HG03064 (cell line): ENCODE measurements around the gene NR3C1.

Experiments used
- ATAC-seq: cut with Tn5 transposase; IDR thresholded peaks from one replicate; pipeline ENCODE4 v1.9.1; 2021; ENCODE audit warnings: low read depth; ENCODE audit not compliant: unreplicated experiment

NR3C1 gene

GRCh38 chr5:143243103-143243502 lies 160.4 kb downstream of the NR3C1 start:
- no peak for ATAC-seq

- no peak for ATAC-seq
Measured at GRCh38 chr5:143241892-143242291, 161.6 kb downstream of the NR3C1 start.

- ATAC-seq, result no peak
Measured at GRCh38 chr5:143239882-143240518, 163.5 kb downstream of the NR3C1 start.

- no peak for ATAC-seq
Measured at GRCh38 chr5:143238620-143239019, 164.9 kb downstream of the NR3C1 start.

GRCh38 chr5:143237664-143238063 lies 165.8 kb downstream of the NR3C1 start:
- ATAC-seq, result no peak

GRCh38 chr5:143236682-143237081 lies 166.8 kb downstream of the NR3C1 start:
- ATAC-seq, result no peak

- ATAC-seq, result no peak
Measured at GRCh38 chr5:143235423-143235822, 168.1 kb downstream of the NR3C1 start.

- ATAC-seq, result no peak
Measured at GRCh38 chr5:143234162-143234842, 169.2 kb downstream of the NR3C1 start.

- no peak for ATAC-seq
Measured at GRCh38 chr5:143233031-143233430, 170.5 kb downstream of the NR3C1 start.

GRCh38 chr5:143231973-143232812 lies 171.3 kb downstream of the NR3C1 start:
- no peak for ATAC-seq

GRCh38 chr5:143231416-143231815 lies 172.1 kb downstream of the NR3C1 start:
- no peak for ATAC-seq

GRCh38 chr5:143230676-143230996 lies 172.8 kb downstream of the NR3C1 start:
- no peak for ATAC-seq

GRCh38 chr5:143229896-143230675 lies 173.4 kb downstream of the NR3C1 start:
- ATAC-seq, result peak; percentile 93

- peak; percentile 41 for ATAC-seq
Measured at GRCh38 chr5:143229426-143229895, 174.0 kb downstream of the NR3C1 start.

GRCh38 chr5:143228597-143229293 lies 174.7 kb downstream of the NR3C1 start:
- ATAC-seq, result no peak
